ENCODE measurements around the gene COL28A1.
"Not testable (repeated sequence)": the region's sequence is repeated elsewhere in the genome, so short reads cannot be mapped to it uniquely, and the experiment has no call there.

Gene COL28A1

DNA sequence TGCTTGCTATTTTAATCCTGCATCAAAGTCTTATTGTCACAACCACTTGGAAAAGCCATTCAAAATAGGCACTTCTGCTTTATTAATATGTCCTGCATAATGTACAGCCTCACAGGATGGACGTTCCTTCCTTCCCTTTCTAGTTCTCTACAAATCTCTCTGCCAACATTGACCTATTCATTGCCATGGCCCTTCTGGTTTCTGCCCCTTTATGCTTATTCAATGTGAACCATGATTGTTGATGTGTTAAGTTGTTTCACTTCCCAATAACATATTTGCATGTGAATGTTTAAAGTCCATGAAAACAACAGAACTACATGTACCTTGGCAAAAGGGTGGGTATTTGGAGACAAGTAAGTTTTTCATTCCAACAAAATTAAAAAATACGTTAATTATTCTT is 45.7 kb downstream of the COL28A1 start:
- DNase-seq, result no peak
- TF ChIP-seq GATA1 (IDR thresholded peaks at IDR 0.05; ENCODE audit: low read depth, low read length) (no peak), POLR2A (IDR thresholded peaks at IDR 0.05; ENCODE audit: low read length) (no peak)

DNA sequence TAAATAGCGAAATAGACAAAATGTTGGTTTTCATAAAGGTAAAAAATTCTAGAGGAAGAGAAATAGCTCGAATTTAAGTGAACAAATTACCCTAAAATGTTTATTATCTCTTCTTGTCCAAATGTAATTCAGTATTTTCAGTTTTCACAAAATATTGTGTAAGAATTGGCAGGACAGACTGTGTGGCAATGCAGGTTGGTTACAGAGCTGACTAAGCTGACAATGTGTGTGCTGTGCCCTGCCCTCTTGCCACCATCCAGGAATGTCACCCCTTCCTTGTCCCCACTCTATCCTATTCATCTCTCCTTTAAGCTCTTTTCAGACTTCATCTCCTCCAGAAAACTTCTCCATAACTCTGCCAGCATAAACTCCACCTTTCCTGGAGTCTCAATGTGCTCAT is 46.1 kb downstream of the COL28A1 start:
- DNase-seq, result no peak
- TF ChIP-seq GATA1 (IDR thresholded peaks at IDR 0.05; ENCODE audit: low read depth, low read length), result no peak
- no peak for TF ChIP-seq POLR2A (IDR thresholded peaks at IDR 0.05; ENCODE audit: low read length)

DNA sequence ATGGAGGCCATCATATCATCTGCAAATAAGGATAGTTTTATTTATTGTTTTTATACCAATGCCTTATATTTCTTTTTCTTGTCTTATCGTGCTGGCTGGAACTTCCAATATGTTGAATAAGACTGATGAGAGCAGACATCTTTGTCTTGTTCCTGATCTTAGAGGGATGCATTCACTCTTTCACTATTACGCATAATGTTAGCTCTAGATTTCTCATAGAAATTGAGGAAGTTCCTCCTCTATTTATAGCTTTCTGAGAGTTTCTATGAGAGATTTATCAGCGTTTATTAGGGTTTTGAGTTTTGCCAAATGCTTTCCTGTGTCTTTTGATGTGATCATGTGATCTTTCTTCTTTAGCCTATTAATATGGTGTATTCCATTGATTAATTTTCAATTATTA is 49.3 kb downstream of the COL28A1 start:
- TF ChIP-seq GATA1 (IDR thresholded peaks at IDR 0.05; ENCODE audit: low read depth, low read length) (no peak), POLR2A (IDR thresholded peaks at IDR 0.05; ENCODE audit: low read length) (no peak)
- no peak for DNase-seq

DNA sequence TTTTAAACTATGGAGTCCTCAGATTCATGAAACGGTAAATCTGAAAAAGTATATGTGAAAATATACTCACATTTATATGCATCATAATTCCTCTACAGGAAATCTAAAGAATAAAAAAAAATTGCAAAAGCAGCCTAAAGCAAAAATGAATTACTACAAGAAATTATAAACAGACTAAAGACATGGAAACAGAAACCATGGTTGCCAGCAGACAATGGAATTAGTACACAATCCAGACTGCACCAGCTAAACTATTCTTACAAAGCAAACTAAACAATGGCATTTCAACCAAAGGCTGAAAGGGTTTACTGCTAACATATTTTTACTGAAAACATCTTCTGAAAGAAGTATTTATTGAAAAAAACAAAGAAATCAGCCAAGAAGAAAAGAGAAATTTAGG is 51.6 kb downstream of the COL28A1 start:
- TF ChIP-seq POLR2A (IDR thresholded peaks at IDR 0.05; ENCODE audit: low read length), result no peak
- TF ChIP-seq GATA1 (IDR thresholded peaks at IDR 0.05; ENCODE audit: low read depth, low read length), result no peak
- DNase-seq, result no peak

DNA sequence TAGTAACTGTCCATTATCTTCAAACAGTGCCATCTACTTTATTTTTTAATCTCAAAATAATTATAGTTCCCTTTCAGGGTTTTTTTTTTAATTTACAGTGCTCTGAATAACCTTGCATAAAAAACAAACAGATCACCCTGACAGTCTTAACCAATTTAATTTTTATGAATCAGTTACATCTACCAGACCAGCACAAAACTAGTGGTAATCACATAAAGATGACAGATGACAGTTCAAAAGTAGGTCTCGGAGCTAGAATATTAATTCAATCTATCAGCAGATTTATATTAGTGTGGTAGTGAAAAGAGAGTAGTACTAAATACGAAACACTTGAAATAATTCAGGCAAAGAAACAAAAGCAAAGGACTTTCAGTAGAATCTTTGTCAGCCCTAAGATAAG is 53.9 kb downstream of the COL28A1 start:
- DNase-seq, result no peak
- TF ChIP-seq GATA1 (IDR thresholded peaks at IDR 0.05; ENCODE audit: low read depth, low read length), result no peak
- TF ChIP-seq POLR2A (IDR thresholded peaks at IDR 0.05; ENCODE audit: low read length), result no peak

DNA sequence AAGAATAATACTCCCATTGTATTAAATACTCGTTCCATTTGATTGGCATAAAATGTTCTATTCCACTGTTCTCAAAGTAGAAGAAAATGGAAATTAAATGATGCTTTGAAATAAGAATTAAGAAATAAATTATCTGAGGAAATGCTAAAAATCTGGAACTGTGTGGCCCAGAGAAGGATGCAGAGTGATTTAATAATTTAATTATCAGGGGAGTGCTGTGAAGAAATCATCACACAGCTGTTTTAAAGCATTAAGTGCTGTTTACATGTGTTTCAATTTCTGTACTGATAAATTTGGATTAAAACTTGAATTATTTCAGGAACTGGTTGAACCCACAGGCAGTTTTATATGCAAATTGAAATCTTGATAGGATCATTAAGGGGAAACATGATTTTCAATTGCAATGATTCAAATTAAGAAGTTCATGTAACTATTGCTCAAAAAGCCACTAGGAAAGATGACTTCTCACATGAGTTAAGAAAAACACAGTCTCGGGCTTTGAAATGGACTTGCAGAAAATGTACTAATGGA is 56.3 kb downstream of the COL28A1 start:
- no peak for DNase-seq
- TF ChIP-seq POLR2A (IDR thresholded peaks at IDR 0.05; ENCODE audit: low read length), result no peak
- TF ChIP-seq GATA1 (IDR thresholded peaks at IDR 0.05; ENCODE audit: low read depth, low read length), result no peak

DNA sequence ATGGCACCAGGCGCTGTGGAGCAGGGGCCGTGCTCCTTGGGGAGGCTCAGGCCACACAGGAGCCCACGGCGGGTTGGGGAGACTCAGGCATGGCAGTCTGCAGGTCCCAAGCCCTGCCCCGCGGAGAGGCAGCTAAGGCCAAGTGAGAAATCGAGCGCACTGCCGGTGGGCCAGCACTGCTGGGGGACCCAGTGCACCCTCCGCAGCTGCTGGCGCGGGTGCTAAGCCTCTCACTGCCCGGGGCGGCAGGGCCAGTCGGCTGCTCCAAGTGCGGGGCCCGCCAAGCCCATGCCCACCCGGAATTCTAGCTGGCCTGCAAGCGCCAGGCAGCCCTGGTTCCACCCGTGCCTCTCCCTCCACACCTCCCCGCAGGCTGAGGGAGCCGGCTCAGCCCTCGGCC is 57.1 kb downstream of the COL28A1 start:
- TF ChIP-seq GATA1 (IDR thresholded peaks at IDR 0.05; ENCODE audit: low read depth, low read length) (no peak), POLR2A (IDR thresholded peaks at IDR 0.05; ENCODE audit: low read length) (no peak)
- DNase-seq, result no peak

DNA sequence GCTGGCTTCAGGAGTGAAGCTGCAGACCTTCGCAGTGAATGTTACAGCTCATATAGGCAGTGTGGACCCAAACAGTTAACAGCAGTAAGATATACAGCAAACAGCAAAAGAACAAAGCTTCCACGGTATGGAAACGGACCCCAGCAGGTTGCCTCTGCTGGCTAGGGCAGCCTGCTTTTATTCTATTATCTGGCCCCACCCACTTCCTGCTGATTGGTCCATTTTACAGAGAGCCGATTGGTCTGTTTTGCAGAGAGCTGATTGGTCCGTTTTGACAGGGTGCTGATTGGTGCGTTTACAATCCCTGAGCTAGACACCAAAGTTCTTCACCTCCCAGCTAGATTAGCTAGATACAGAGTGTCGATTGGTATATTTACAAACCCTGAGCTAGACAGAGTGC is 58.0 kb downstream of the COL28A1 start:
- not testable (repeated sequence) for DNase-seq

DNA sequence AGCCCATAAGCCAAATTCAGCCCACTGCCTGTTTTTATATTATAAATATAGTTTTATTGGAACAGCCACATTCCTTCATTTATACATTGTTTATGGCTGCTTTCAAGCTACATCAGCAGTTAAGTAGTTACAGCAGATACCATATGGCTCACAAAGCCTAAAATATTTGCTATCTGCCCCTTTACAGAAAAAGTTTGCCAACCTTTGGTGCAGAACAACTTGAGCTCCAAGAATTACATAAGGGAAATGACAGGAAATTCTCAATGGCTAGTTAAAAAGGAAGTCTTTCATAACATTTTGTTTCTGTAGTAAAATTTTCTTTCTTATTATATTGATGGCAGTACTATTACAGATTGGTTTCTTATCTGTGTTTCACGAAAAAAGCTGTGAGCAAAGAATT is 59.3 kb downstream of the COL28A1 start:
- TF ChIP-seq GATA1 (IDR thresholded peaks at IDR 0.05; ENCODE audit: low read depth, low read length), result no peak
- no peak for TF ChIP-seq POLR2A (IDR thresholded peaks at IDR 0.05; ENCODE audit: low read length)
- no peak for DNase-seq

DNA sequence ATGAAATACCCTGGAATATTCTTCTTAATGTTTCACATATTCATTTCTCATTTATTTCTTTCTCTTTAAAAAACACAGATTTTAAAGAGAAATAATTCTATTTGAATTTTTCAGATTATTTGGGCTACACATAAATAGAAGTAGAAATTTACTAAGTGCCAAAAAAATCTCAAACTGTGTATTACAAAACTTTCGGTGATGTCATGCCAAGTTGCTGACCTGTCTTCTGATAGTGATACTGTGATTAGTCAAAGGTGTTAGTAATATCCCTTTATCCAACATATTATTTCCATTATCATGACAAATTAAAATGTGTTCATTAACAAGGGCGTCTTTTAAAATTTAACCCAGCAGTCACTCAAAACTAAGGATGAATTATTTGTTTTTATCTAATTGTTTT is 60.1 kb downstream of the COL28A1 start:
- no peak for DNase-seq
- TF ChIP-seq GATA1 (IDR thresholded peaks at IDR 0.05; ENCODE audit: low read depth, low read length), result no peak
- no peak for TF ChIP-seq POLR2A (IDR thresholded peaks at IDR 0.05; ENCODE audit: low read length)

DNA sequence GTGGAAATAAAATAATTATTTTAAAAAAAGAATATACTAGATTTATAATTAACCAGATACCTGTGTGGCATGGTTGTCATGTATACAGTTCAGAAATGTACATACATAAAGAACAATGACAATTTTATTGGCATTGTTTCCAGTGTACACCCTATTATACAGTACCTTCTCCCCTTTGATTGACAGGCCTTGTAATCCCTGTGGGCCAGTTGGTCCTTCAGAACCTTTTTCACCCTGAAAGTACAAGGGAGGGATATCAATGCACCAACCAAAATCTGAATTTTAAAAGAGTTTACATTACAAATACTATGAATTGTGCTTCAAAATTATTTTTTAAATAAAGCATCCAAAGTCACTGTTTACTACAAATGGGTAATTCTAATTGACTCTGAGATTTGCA is 61.2 kb downstream of the COL28A1 start:
- TF ChIP-seq GATA1 (IDR thresholded peaks at IDR 0.05; ENCODE audit: low read depth, low read length), result no peak
- TF ChIP-seq POLR2A (IDR thresholded peaks at IDR 0.05; ENCODE audit: low read length), result no peak
- no peak for DNase-seq

DNA sequence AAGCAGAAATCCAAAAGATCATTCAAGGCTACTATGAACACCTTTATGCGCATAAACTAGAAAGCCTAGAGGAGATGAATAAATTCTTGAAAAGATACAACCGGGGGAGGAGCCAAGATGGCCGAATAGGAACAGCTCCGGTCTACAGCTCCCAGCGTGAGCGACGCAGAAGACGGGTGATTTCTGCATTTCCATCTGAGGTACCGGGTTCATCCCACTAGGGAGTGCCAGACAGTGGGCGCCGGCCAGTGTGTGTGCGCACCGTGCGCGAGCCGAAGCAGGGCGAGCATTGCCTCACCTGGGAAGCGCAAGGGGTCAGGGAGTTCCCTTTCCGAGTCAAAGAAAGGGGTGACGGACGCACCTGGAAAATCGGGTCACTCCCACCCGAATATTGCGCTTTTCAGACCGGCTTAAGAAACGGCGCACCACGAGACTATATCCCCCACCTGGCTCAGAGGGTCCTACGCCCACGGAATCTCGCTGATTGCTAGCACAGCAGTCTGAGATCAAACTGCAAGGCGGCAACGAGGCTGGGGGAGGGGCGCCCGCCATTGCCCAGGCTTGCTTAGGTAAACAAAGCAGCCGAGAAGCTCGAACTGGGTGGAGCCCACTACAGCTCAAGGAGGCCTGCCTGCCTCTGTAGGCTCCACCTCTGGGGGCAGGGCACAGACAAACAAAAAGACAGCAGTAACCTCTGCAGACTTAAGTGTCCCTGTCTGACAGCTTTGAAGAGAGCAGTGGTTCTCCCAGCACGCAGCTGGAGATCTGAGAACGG is 70.5 kb downstream of the COL28A1 start:
- not testable (repeated sequence) for DNase-seq

DNA sequence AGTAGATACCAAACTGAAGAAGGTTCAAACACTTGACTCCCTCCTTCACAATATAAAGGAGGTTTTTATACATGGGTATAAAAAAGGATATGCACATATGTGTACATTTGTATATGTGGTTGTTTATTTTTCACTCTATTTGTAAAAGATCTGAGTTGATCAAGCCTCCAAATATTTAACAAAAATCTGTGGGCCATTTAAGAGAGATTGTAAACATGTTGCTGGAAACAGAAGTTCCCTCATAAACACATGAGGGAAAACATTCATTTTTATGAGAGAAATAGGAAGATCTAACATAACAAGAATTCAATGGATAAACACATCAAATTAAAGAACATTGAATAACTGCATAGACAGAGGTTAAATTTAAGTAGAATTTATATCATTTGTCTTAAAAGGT is 81.7 kb downstream of the COL28A1 start:
- no peak for DNase-seq
- TF ChIP-seq GATA1 (IDR thresholded peaks at IDR 0.05; ENCODE audit: low read depth, low read length) (no peak), POLR2A (IDR thresholded peaks at IDR 0.05; ENCODE audit: low read length) (no peak)

DNA sequence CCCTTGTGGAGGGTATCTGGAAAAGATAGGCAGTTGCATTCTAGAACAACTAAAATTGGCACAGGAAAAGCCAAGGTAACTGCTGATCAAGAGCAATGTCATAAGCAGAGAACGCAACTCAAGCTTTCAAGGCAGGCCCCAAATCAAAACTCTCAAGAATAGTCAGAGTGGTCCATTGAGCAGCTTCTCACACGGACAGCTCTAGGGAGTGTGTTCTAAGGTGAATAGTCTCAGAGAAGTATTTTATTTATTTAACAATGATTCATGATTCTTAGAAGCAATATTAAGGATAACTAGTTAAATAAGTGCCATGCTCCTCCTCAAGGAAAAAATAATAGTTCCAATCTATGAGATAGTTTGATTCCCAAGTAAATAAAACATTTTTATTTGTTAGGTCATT is 83.0 kb downstream of the COL28A1 start:
- TF ChIP-seq GATA1 (IDR thresholded peaks at IDR 0.05; ENCODE audit: low read depth, low read length) (no peak), POLR2A (IDR thresholded peaks at IDR 0.05; ENCODE audit: low read length) (no peak)
- DNase-seq, result no peak

DNA sequence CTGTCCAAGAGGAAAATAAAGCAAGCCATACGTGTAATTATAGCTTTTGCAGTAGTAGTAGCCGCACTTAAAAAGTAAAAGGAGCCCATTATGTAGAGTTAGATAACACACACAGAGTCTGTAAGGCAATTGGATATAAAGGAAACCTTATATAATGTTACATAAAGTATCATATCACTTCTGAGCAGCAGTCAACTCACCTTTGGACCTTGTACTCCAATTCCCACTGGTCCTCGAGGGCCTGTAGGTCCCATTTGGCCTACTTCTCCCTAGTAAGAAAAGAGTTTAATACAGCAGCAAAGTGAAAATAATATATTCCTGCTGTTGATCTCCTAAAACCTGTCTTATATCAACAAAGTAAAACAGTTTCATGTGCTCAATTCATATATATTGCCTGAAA is 83.6 kb downstream of the COL28A1 start:
- TF ChIP-seq POLR2A (IDR thresholded peaks at IDR 0.05; ENCODE audit: low read length), result no peak
- no peak for TF ChIP-seq GATA1 (IDR thresholded peaks at IDR 0.05; ENCODE audit: low read depth, low read length)
- no peak for DNase-seq

DNA sequence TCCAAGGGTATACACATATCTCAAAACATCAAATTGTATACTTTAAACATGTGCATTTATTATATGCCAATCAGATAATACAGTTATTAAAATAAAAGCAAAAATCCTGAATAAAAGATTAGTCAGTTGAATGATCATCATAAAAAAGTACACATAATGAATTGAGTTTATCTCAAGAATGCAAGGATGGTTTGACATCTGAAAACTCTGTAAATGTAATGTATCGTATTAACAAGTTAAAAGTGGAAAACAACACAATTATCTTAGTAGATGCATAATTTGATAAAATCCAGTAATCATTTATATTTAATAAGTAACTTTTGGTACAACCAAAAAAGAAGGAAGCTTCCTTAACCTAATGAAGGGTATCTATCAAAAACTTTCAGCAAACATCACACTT is 86.6 kb downstream of the COL28A1 start:
- DNase-seq, result no peak
- TF ChIP-seq GATA1 (IDR thresholded peaks at IDR 0.05; ENCODE audit: low read depth, low read length), result no peak
- TF ChIP-seq POLR2A (IDR thresholded peaks at IDR 0.05; ENCODE audit: low read length), result no peak

All from erythroblast (primary cell).